WI38 (cell line): ENCODE results near the gene TRMT61B.

ENCODE experiments used
- H3K4me3 ChIP-seq: 2 replicates; pipeline ENCODE4 v1.5.1; 2011; ENCODE audit warnings: low read depth, mild to moderate bottlenecking, control low read depth, low read length
- TF ChIP-seq, protein P1 (sequence below): IDR thresholded peaks from 2 replicates; pipeline ENCODE4 v1.5.1; 2012; ENCODE audit warnings: low read depth, mild to moderate bottlenecking, control low read depth, low read length

Gene TRMT61B

DNA sequence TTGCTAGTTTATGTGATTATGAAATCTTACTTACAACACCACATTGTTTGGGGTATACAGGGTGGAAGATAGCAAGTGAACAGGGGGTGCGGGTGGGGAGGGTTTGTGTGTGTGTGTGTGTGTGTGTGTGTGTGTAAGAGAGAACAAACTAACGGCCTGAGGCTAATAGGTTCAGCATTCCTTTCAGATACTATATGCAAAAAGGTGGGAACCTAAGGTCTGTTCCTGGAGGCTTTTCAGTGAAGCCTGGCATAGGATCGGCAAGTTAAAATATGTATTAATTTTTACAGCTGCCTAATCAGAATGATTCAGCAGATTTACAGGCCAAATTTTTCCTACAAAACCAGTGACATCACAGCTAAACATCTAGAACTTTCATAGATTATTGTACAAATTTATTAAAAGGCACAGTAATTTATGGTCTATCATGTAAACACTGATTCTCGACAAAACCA is 67.1 kb downstream of the TRMT61B start:
- TF ChIP-seq, protein P1, sequence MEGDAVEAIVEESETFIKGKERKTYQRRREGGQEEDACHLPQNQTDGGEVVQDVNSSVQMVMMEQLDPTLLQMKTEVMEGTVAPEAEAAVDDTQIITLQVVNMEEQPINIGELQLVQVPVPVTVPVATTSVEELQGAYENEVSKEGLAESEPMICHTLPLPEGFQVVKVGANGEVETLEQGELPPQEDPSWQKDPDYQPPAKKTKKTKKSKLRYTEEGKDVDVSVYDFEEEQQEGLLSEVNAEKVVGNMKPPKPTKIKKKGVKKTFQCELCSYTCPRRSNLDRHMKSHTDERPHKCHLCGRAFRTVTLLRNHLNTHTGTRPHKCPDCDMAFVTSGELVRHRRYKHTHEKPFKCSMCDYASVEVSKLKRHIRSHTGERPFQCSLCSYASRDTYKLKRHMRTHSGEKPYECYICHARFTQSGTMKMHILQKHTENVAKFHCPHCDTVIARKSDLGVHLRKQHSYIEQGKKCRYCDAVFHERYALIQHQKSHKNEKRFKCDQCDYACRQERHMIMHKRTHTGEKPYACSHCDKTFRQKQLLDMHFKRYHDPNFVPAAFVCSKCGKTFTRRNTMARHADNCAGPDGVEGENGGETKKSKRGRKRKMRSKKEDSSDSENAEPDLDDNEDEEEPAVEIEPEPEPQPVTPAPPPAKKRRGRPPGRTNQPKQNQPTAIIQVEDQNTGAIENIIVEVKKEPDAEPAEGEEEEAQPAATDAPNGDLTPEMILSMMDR: no peak
- H3K4me3 ChIP-seq: no peak overlapping the region

DNA sequence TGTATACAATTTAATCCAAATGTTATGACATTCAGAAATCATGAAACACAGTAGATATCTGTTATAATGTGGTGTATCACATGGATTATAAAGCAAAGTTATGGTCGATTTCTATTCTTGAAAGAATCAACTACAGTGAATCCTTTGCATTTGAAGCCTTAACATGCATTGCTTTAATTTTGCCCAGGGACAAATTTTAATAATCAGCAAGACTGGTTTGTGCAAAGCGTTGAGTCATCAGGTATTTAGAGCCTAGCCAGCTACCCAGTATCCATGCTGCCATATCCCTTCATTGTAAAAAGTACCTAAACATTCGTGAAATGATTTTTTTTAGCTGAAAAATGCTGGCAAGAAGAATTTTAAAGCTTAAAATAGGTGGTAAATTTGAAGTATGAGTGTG is 68.4 kb downstream of the TRMT61B start:
- no peak overlapping the region for H3K4me3 ChIP-seq
- TF ChIP-seq, protein P1: no peak
